IPS DF 6.9 (cell line): Measurements from ENCODE around the gene SRPK2.
"Not testable (repeated sequence)": the region's sequence is repeated elsewhere in the genome, so short reads cannot be mapped to it uniquely, and the experiment has no call there.

Experiments
- DNase-seq: peaks from one replicate; pipeline ENCODE4 v3.0.0-alpha.2; 2013; ENCODE audit warnings: low read depth, low spot score
- H3K27ac ChIP-seq: one replicate; pipeline ENCODE4 v1.5.1; 2013; ENCODE audit warnings: low read length, control low read depth
- H3K27me3 ChIP-seq: 2 replicates; pipeline ENCODE4 v1.6.1; 2013; ENCODE audit warnings: mild to moderate bottlenecking, low read length; ENCODE audit not compliant: control insufficient read depth, insufficient read depth
- H3K36me3 ChIP-seq: 2 replicates; pipeline ENCODE4 v1.6.1; 2013; ENCODE audit warnings: low read length; ENCODE audit not compliant: control insufficient read depth, insufficient read depth
- H3K4me1 ChIP-seq: 2 replicates; pipeline ENCODE4 v1.6.1; 2013; ENCODE audit warnings: low read length; ENCODE audit not compliant: control insufficient read depth, insufficient read depth
- H3K4me3 ChIP-seq: 2 replicates; pipeline ENCODE4 v1.5.1; 2013; ENCODE audit warnings: mild to moderate bottlenecking, low read length
- H3K9me3 ChIP-seq: 2 replicates; pipeline ENCODE4 v1.6.1; 2013; ENCODE audit warnings: low read length, inconsistent platforms; ENCODE audit not compliant: control insufficient read depth, insufficient read depth
- WGBS: extraction: QIAGEN DNeasy Blood & Tissue Kit; methylation state at CpG from one replicate; pipeline ENCODE4 v1.1.7; 2013; ENCODE audit warnings: mixed read lengths, missing lambda C conversion rate; ENCODE audit not compliant: insufficient read length, insufficient coverage; 5-methylcytosine and 5-hydroxymethylcytosine counted together

The SRPK2 gene

DNA sequence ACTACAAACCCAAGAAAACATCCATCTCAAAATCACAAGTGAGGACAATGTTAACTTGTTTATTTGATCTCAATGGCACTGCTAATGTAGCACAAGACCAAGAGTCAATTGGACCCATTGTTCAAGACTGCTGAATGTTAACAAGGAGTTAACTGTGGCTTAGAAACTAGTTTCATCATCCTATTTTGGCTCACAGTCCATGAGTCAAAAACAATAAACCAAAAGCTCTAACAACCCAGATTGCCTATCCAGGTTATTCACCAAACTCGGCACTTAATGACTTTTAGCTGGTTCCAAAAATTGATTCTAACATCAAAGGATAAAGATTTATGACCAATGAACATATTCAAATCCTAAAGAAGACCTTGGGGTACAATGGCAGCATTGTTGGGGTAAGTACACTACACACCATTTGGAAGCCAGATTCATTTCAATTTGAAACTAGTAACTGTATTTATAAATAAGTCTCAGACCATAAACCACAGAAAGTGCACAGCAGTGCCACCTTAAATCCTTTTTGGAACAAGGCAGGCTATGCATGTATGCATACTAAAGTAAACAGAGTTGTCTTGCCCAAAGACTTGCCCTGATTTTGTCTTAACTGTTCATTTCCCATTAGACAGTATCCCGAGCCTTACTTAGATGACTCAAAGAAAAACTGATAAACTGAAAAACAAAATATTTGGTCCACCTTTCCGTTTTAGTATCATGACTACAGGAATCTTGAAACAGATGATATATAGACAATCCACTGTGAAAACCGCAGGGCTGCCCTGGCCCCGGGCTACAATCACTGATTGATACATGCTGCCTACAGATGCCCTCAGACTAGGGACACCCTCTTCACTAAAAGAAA lies 84.5 kb downstream of the SRPK2 start:
- DNase-seq, result no peak
- Histone ChIP-seq H3K27me3 (no peaks in the 10 kb centered on the region), H3K9me3 (no peaks in the 10 kb centered on the region), H3K27ac (no peak overlapping the region), H3K36me3 (no peaks in the 10 kb centered on the region), H3K4me3 (no peak overlapping the region), H3K4me1 (no peaks in the 10 kb centered on the region; the same call in 1 of the 2 replicates)
- no CpG with 5 or more reads among the region's 5 CpGs for WGBS

GRCh38 chr7:105300587-105300986 lies 88.1 kb downstream of the SRPK2 start:
- not testable (repeated sequence) for H3K27ac ChIP-seq, DNase-seq, H3K4me3 ChIP-seq, H3K36me3 ChIP-seq, H3K9me3 ChIP-seq, H3K4me1 ChIP-seq, H3K27me3 ChIP-seq
- WGBS, result no CpG with 5 or more reads among the region's 6 CpGs

DNA sequence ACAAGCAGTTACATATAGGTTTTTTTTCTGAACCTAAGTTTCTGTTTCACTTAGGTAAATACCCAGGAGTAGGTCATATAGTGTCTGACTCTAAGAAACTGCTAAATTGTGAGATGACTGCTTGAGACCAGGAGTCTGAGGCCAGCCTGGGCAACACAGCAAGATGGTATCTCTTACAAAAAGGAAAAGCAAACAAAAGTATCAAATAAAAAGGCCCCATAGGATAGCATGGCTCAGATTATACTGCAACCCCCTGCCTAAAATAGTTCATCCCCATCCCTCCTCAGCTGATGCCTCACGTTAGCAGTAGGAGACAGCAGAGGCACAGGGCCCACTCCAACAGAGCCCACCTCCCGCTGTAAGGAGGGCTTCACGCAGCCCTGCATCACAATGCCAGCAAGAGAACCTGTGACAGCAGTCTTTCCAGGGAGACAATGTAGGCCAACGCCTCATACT lies 90.3 kb downstream of the SRPK2 start:
- no peak overlapping the region for H3K27ac ChIP-seq
- H3K4me3 ChIP-seq, result no peak overlapping the region
- no peak for DNase-seq
- no CpG with 5 or more reads among the region's 4 CpGs for WGBS
- H3K27me3 ChIP-seq, result no peaks in the 10 kb centered on the region
- peaks cover 5% of the 10 kb centered on the region for H3K4me1 ChIP-seq
- no peaks in the 10 kb centered on the region for H3K9me3 ChIP-seq
- H3K36me3 ChIP-seq, result no peaks in the 10 kb centered on the region

GRCh38 chr7:105297985-105298384 lies 90.7 kb downstream of the SRPK2 start:
- WGBS, result no CpG with 5 or more reads among the region's 2 CpGs
- no peak overlapping the region for H3K27ac ChIP-seq
- no peaks in the 10 kb centered on the region for H3K9me3 ChIP-seq

GRCh38 chr7:105297309-105297708 lies 91.4 kb downstream of the SRPK2 start:
- Histone ChIP-seq H3K4me1 (peaks cover 5% of the 10 kb centered on the region), H3K27me3 (no peaks in the 10 kb centered on the region), H3K36me3 (no peaks in the 10 kb centered on the region), H3K9me3 (no peaks in the 10 kb centered on the region), H3K27ac (no peak overlapping the region), H3K4me3 (no peak overlapping the region)
- no peak for DNase-seq
- no CpG with 5 or more reads among the region's 5 CpGs for WGBS

More at GRCh38 chr7:105297985-105298384, 90.7 kb downstream of the SRPK2 start:
- Histone ChIP-seq H3K4me1 (peaks cover 5% of the 10 kb centered on the region), H3K36me3 (no peaks in the 10 kb centered on the region), H3K27me3 (no peaks in the 10 kb centered on the region), H3K4me3 (no peak overlapping the region)
- DNase-seq, result no peak

GRCh38 chr7:105296491-105296890 lies 92.2 kb downstream of the SRPK2 start:
- Histone ChIP-seq H3K27ac (no peak overlapping the region), H3K4me3 (no peak overlapping the region), H3K9me3 (no peaks in the 10 kb centered on the region), H3K36me3 (no peaks in the 10 kb centered on the region), H3K27me3 (no peaks in the 10 kb centered on the region), H3K4me1 (peaks cover 5% of the 10 kb centered on the region)
- DNase-seq, result no peak

GRCh38 chr7:105295596-105296352 lies 92.9 kb downstream of the SRPK2 start:
- H3K4me1 ChIP-seq, result peaks cover 5% of the 10 kb centered on the region; the same call in 1 of the 2 replicates
- no peak for DNase-seq
- no peaks in the 10 kb centered on the region for H3K36me3 ChIP-seq
- no peak overlapping the region for H3K27ac ChIP-seq
- no peak overlapping the region for H3K4me3 ChIP-seq
- no peaks in the 10 kb centered on the region for H3K27me3 ChIP-seq
- no CpG with 5 or more reads among the region's 1 CpG for WGBS
- H3K9me3 ChIP-seq, result no peaks in the 10 kb centered on the region

GRCh38 chr7:105294482-105294881 lies 94.2 kb downstream of the SRPK2 start:
- not testable (repeated sequence) for H3K4me3 ChIP-seq, H3K4me1 ChIP-seq, H3K27me3 ChIP-seq, H3K36me3 ChIP-seq, H3K27ac ChIP-seq, H3K9me3 ChIP-seq, DNase-seq
- no CpG with 5 or more reads among the region's 6 CpGs for WGBS

DNA sequence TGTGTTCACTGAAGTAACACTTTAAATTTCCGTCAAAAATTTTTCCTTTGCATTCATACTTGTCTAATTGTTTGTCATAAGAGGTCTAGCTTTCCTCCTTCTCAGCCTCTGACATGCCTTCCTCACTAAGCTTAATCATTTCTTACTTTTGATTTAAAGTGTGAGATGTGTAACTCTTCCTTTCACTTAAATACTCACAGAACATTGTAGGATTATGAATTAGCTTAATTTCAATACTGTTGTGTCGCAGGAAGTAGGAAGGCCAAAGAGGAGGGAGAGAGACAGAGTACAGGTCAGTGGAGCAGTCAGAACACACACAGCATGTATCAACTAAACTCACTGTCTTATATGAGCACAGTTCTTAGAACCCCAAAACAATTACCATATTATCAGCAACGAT lies 99.0 kb downstream of the SRPK2 start:
- Histone ChIP-seq H3K27me3 (no peaks in the 10 kb centered on the region), H3K9me3 (no peaks in the 10 kb centered on the region), H3K27ac (no peak overlapping the region), H3K4me3 (no peak overlapping the region), H3K36me3 (no peaks in the 10 kb centered on the region), H3K4me1 (no peaks in the 10 kb centered on the region)
- DNase-seq, result no peak
- no CpG with 5 or more reads among the region's 3 CpGs for WGBS

DNA sequence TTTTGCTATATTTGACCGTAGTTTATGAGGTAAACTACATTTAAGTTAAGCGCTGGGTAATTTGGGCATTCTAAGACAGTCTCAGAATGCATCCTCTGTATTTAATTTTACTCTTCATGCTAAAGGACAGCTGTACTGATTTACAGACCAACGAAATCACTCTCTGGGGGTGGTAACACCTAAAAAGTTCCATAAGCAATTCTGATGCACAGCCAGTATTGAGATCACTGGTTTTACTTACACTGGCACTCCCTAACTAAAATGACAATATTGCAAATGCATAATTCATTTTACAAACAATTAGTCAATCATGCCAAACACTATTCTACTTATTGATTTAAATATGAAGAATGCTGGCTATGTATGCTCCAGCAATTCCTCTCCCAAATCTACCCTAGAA lies 102.3 kb downstream of the SRPK2 start:
- H3K27me3 ChIP-seq, result no peaks in the 10 kb centered on the region
- no peak for DNase-seq
- WGBS, result no CpG with 5 or more reads among the region's 3 CpGs
- no peak overlapping the region for H3K4me3 ChIP-seq
- H3K4me1 ChIP-seq, result no peaks in the 10 kb centered on the region
- H3K27ac ChIP-seq, result no peak overlapping the region
- H3K9me3 ChIP-seq, result no peaks in the 10 kb centered on the region
- H3K36me3 ChIP-seq, result no peaks in the 10 kb centered on the region
